SK-N-SH (cell line): ENCODE measurements around the gene MIEN1. TPM values are rescaled to one million over a fixed set of nuclear protein-coding genes. Genes with fewer than 3 reads are reported as not detected.

Experiments used
- CTCF ChIA-PET: fragments of 300-600, 350-600 bp; formaldehyde crosslinking; extraction: SDS; loops from one replicate; lab custom pipeline; 2021; lab: Yijun Ruan, JAX
- POLR2A ChIA-PET: fragments of 350-600 bp; sonication (Branson Sonifier 250); formaldehyde crosslinking; extraction: SDS; loops from one replicate; lab custom pipeline; 2020; ENCODE audit warnings: antibody characterized with exemption, inconsistent platforms; lab: Yijun Ruan, JAX
- DNase-seq: peaks from one replicate; pipeline ENCODE4 v3.0.0; 2012
- H2AFZ ChIP-seq: fragments of 200-600 bp; sonication (generic); 2 replicates; pipeline ENCODE4 v1.8.1; 2016; ENCODE audit warnings: antibody characterized with exemption, mild to moderate bottlenecking, low read depth
- H3F3A ChIP-seq: fragments of 200-600 bp; sonication (generic); replicated peaks from 2 replicates; pipeline ENCODE3; 2016; ENCODE audit warnings: antibody characterized with exemption, mild to moderate bottlenecking; ENCODE audit not compliant: insufficient read depth
- H3K27ac ChIP-seq, 2 experiments: fragments of 200-500 bp in 1 of 2; fragments of 200-600 bp in 1 of 2; sonication (Bioruptor generic) in 1 of 2; sonication (generic), shearing (Covaris generic) in 1 of 2; 2 replicates each; pipeline versions ENCODE4 v1.5.1 to v1.6.1; 2014 to 2016; ENCODE audit warnings: low read depth in 2 of 2, inconsistent platforms in 1 of 2, low read length in 1 of 2, mild to moderate bottlenecking in 1 of 2, mixed read lengths in 1 of 2
- H3K27me3 ChIP-seq: fragments of 200-600 bp; sonication (generic), shearing (Covaris generic); 2 replicates; pipeline ENCODE4 v1.6.1; 2016; ENCODE audit warnings: mixed run types; ENCODE audit not compliant: insufficient read depth
- H3K36me3 ChIP-seq, 2 experiments: fragments of 200-500 bp in 1 of 2; fragments of 200-600 bp in 1 of 2; sonication (Bioruptor generic) in 1 of 2; sonication (generic) in 1 of 2; replicated peaks in 1 of 2; 2 replicates each; pipeline versions ENCODE3 to v1.5.1; 2014 to 2016; ENCODE audit warnings: low read length in 1 of 2, mild to moderate bottlenecking in 1 of 2; ENCODE audit not compliant: insufficient read depth in 2 of 2, control insufficient read depth in 1 of 2
- H3K4me1 ChIP-seq, 2 experiments: fragments of 200-500 bp in 1 of 2; fragments of 200-600 bp in 1 of 2; sonication (Bioruptor generic) in 1 of 2; sonication (generic), shearing (Covaris generic) in 1 of 2; 2 replicates each; pipeline versions ENCODE4 v1.5.1 to v1.6.1; 2014 to 2016; ENCODE audit warnings: low read depth in 1 of 2, low read length in 1 of 2, mixed run types in 1 of 2; ENCODE audit not compliant: insufficient read depth in 2 of 2, control insufficient read depth in 1 of 2
- H3K4me2 ChIP-seq: fragments of 200-600 bp; sonication (generic), shearing (Covaris generic); 2 replicates; pipeline ENCODE4 v1.6.1; 2017; ENCODE audit warnings: mixed run types
- H3K4me3 ChIP-seq, 2 experiments: fragments of 200-500 bp in 1 of 2; fragments of 200-600 bp in 1 of 2; sonication (Bioruptor generic) in 1 of 2; sonication (generic), shearing (Covaris generic) in 1 of 2; 2 replicates each; pipeline versions ENCODE4 v1.5.1 to v1.8.1; 2014 to 2016; ENCODE audit warnings: low read depth in 2 of 2, inconsistent platforms in 1 of 2, low read length in 1 of 2, mild to moderate bottlenecking in 1 of 2, mixed read lengths in 1 of 2, moderate library complexity in 1 of 2
- H3K79me2 ChIP-seq: fragments of 200-600 bp; sonication (generic); 2 replicates; pipeline ENCODE4 v1.8.1; 2017; ENCODE audit warnings: mild to moderate bottlenecking; ENCODE audit not compliant: insufficient read depth
- H3K9ac ChIP-seq: fragments of 200-600 bp; sonication (generic); 2 replicates; pipeline ENCODE4 v1.6.1; 2017; ENCODE audit warnings: mixed run types
- H3K9me2 ChIP-seq: fragments of 200-600 bp; sonication (generic); 2 replicates; pipeline ENCODE4 v1.6.1; 2017; ENCODE audit warnings: mixed run types
- H3K9me3 ChIP-seq: fragments of 200-600 bp; sonication (generic); 2 replicates; pipeline ENCODE4 v1.6.1; 2017; ENCODE audit warnings: mixed run types, mild to moderate bottlenecking, moderate library complexity
- H4K20me1 ChIP-seq: fragments of 200-600 bp; sonication (generic); 2 replicates; pipeline ENCODE4 v1.6.1; 2017; ENCODE audit warnings: mild to moderate bottlenecking, mixed run types; ENCODE audit not compliant: insufficient read depth
- CTCF ChIP-seq: fragments of 200-600 bp; sonication (generic); IDR thresholded peaks from 2 replicates; pipeline ENCODE4 v1.6.1; 2017; ENCODE audit warnings: antibody characterized with exemption, mild to moderate bottlenecking, moderate library complexity
- ELF1 ChIP-seq: IDR thresholded peaks from 2 replicates; pipeline ENCODE4 v1.4.0; 2012
- FOXJ3 ChIP-seq: sonication (generic); formaldehyde crosslinking; IDR thresholded peaks from 2 replicates; pipeline ENCODE4 v1.5.1; 2020; ENCODE audit warnings: mild to moderate bottlenecking, missing genetic modification reagents
- FOXM1 ChIP-seq: IDR thresholded peaks from 2 replicates; pipeline ENCODE4 v1.4.0; 2012; ENCODE audit warnings: low read depth, mild to moderate bottlenecking
- GABPA ChIP-seq: IDR thresholded peaks from 2 replicates; pipeline ENCODE4 v1.4.0; 2012; ENCODE audit warnings: low read depth, mild to moderate bottlenecking
- NFIC ChIP-seq: IDR thresholded peaks from 2 replicates; pipeline ENCODE4 v1.4.0; 2012; ENCODE audit warnings: borderline replicate concordance
- PBX3 ChIP-seq: IDR thresholded peaks from 2 replicates; pipeline ENCODE4; 2012
- POLR2AphosphoS5 ChIP-seq: IDR thresholded peaks from 2 replicates; pipeline ENCODE4 v1.6.1; 2012; ENCODE audit warnings: low read depth, low read length
- RAD21 ChIP-seq: IDR thresholded peaks from 2 replicates; pipeline ENCODE4 v1.6.1; 2012; ENCODE audit warnings: mild to moderate bottlenecking, low read length
- SIN3A ChIP-seq: IDR thresholded peaks from 2 replicates; pipeline ENCODE4 v1.6.1; 2012; ENCODE audit warnings: low read depth, mild to moderate bottlenecking, low read length, moderate library complexity, borderline replicate concordance
- TAF1 ChIP-seq: IDR thresholded peaks from 2 replicates; pipeline ENCODE4 v1.6.1; 2012; ENCODE audit warnings: low read depth, mild to moderate bottlenecking, low read length, moderate library complexity, borderline replicate concordance
- TEAD4 ChIP-seq: IDR thresholded peaks from 2 replicates; pipeline ENCODE4 v1.4.0; 2012; ENCODE audit warnings: mild to moderate bottlenecking, borderline replicate concordance; ENCODE audit not compliant: insufficient read depth
- YY1 ChIP-seq: IDR thresholded peaks from 2 replicates; pipeline ENCODE4 v1.4.0; 2012; ENCODE audit warnings: low read depth, mild to moderate bottlenecking
- WGBS: methylation state at CpG from one replicate; pipeline ENCODE4 v1.1.6; 2017; ENCODE audit warnings: low lambda C conversion rate; 5-methylcytosine and 5-hydroxymethylcytosine counted together
- polyA plus RNA-seq, 3 experiments: library from polyadenylated mRNA; depleted of rRNA; stranded (reverse); fragments of >200 nt; gene quantifications; 2 replicates each; pipeline ENCODE4 v1.2.3, GENCODE V29; 2012
- TF ChIP-seq, protein P1 (sequence below): IDR thresholded peaks from 2 replicates; pipeline ENCODE4 v1.6.1; 2012; ENCODE audit warnings: mild to moderate bottlenecking, low read depth, low read length, moderate library complexity
- TF ChIP-seq, protein P2 (sequence below): IDR thresholded peaks from 2 replicates; pipeline ENCODE4 v1.4.0; 2012; ENCODE audit warnings: low read depth

MIEN1 gene
- polyA plus RNA-seq, 1 of the 3 experiments (the other 2 are of a cell fraction): 100 TPM

DNA sequence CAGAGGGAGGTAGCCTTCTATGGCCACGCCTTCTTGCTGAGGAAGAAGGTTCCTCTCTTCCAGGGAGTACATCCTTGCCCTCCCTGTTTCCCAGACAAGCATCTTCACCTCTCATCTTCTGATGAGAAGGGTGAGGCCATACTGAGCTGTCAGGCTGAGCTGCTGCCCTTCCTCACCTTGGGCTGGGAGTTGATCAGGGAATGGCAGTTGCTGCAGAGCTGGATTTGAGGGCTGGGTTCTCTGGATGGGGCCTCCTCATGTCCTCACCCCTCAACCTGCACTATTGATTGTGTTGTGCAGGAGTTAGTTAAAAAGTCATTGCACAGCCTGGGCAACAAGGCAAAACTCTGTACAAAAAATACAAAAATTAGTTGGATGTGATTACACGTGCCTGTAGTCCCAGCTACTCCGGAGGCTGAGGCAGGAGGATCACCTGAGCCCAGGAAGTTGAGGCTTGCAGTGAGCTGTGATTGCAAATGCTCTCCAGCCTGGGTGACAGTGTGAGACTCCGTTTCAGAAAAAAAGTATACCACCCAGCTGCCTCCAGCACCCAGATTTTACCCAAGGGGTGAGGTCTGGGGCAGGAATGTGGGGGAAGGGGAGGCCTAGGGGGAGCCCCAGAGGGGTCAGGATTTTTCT is 28.4 kb downstream of the MIEN1 start:
- Histone ChIP-seq H2AFZ (no peak overlapping the region), H3F3A (no peaks in the 10 kb centered on the region), H3K4me3 (no peak overlapping the region), H3K9ac (no peak overlapping the region), H4K20me1 (no peaks in the 10 kb centered on the region), H3K27me3 (no peaks in the 10 kb centered on the region), H3K36me3 (no peaks in the 10 kb centered on the region), H3K9me2 (no peaks in the 10 kb centered on the region), H3K27ac (no peak overlapping the region), H3K4me2 (no peak overlapping the region), H3K4me1 (no peaks in the 10 kb centered on the region), H3K79me2 (no peaks in the 10 kb centered on the region), H3K9me3 (no peaks in the 10 kb centered on the region)
- ChIA-PET CTCF (interaction anchor here (1.3 kb wide), 1 partner anchor 13 kb away, joined by 4 read pairs; no protein-coding TSS in a partner anchor), POLR2A (interaction anchor here (0.5 kb wide), 1 partner anchor 217 kb away, joined by 3 read pairs; no protein-coding TSS in a partner anchor)
- TF ChIP-seq TEAD4 (no peak), POLR2AphosphoS5 (no peak), GABPA (no peak), SIN3A (no peak), FOXJ3 (CRISPR knock-in tag) (no peak), RAD21 (no peak)
- TF ChIP-seq, protein P1, sequence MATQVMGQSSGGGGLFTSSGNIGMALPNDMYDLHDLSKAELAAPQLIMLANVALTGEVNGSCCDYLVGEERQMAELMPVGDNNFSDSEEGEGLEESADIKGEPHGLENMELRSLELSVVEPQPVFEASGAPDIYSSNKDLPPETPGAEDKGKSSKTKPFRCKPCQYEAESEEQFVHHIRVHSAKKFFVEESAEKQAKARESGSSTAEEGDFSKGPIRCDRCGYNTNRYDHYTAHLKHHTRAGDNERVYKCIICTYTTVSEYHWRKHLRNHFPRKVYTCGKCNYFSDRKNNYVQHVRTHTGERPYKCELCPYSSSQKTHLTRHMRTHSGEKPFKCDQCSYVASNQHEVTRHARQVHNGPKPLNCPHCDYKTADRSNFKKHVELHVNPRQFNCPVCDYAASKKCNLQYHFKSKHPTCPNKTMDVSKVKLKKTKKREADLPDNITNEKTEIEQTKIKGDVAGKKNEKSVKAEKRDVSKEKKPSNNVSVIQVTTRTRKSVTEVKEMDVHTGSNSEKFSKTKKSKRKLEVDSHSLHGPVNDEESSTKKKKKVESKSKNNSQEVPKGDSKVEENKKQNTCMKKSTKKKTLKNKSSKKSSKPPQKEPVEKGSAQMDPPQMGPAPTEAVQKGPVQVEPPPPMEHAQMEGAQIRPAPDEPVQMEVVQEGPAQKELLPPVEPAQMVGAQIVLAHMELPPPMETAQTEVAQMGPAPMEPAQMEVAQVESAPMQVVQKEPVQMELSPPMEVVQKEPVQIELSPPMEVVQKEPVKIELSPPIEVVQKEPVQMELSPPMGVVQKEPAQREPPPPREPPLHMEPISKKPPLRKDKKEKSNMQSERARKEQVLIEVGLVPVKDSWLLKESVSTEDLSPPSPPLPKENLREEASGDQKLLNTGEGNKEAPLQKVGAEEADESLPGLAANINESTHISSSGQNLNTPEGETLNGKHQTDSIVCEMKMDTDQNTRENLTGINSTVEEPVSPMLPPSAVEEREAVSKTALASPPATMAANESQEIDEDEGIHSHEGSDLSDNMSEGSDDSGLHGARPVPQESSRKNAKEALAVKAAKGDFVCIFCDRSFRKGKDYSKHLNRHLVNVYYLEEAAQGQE: no peak
- TF ChIP-seq, protein P2, sequence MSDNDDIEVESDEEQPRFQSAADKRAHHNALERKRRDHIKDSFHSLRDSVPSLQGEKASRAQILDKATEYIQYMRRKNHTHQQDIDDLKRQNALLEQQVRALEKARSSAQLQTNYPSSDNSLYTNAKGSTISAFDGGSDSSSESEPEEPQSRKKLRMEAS: no peak
- WGBS: 64% methylated on average over 4 of the region's 4 CpGs
- DNase-seq: no peak

DNA sequence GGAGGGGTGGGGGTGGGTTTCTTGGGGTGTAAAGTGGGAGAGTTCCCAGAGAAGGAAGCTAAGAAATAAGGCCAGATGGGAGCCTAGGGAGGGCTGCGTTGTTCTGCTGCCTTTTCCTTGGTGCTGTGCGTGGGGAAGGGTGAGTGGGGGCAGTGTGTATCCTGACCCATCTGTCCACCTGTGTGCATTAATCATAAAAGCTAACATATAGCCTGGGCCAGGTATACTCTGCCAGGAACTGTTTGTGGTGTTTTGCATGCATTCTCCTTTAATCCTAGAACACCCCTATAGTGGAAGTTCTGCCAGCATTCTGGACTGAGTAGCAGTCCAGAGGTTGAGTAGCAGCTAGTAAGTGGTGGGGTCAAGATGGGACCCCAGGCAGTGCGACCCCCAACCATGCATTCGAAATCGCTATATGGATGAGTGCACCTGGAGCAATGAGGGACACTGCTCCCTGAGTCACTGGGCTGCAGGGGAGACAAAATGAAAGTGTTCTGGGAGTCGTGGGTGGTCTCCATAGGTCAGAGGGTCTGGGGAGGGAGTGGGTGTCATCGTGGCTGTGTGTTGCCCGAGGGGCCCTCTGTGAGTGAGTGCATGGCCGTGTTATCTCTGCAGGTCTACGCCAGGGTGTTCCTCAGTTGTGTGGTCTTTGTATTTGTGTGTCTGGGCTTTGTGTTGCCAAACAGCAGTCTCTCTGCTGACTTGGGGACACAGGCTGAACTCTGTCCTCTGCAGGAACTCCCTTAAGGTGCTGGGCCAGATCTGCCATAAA is 29.1 kb downstream of the MIEN1 start:
- no peaks in the 10 kb centered on the region for H3K79me2 ChIP-seq
- WGBS: 60% methylated on average over 10 of the region's 10 CpGs
- H2AFZ ChIP-seq: no peak overlapping the region
- no peaks in the 10 kb centered on the region for H3K9me3 ChIP-seq
- DNase-seq: no peak
- CTCF ChIA-PET: interaction anchor here (0.6 to 1.7 kb wide), 3 partner anchors 12 to 188 kb away, joined by 3 to 5 read pairs (median 4); partner anchors contain the start of gene MIEN1
- H3K4me1 ChIP-seq: no peaks in the 10 kb centered on the region
- POLR2A ChIA-PET: no interaction called here
- no peaks in the 10 kb centered on the region for H3K27me3 ChIP-seq
- no peak overlapping the region for H3K27ac ChIP-seq
- H4K20me1 ChIP-seq: no peaks in the 10 kb centered on the region
- no peaks in the 10 kb centered on the region for H3K36me3 ChIP-seq
- no peak overlapping the region for H3K9ac ChIP-seq
- no peak overlapping the region for H3K4me3 ChIP-seq
- no peaks in the 10 kb centered on the region for H3K9me2 ChIP-seq
- no peak overlapping the region for H3K4me2 ChIP-seq
- H3F3A ChIP-seq: no peaks in the 10 kb centered on the region
- TF ChIP-seq ELF1 (no peak), YY1 (no peak), PBX3 (no peak), CTCF (no peak), FOXM1 (no peak), NFIC (no peak), TAF1 (no peak), GABPA (no peak)
- TF ChIP-seq, protein P1: no peak
